ENCODE measurements around the gene ELP2. TPM values are rescaled to one million over a fixed set of nuclear protein-coding genes. Genes with fewer than 3 reads are reported as not detected.

Gene ELP2
- total RNA-seq, 1 experiment from 2014 or later, result 54.2 TPM

- H3F3A ChIP-seq (ENCODE audit: insufficient read depth, low read depth), result no peaks in the 10 kb centered on the region
- TF ChIP-seq CTCF (conservative IDR thresholded peaks at IDR 0.05), result no peak
- TF ChIP-seq EZH2 (IDR thresholded peaks at IDR 0.05; ENCODE audit: low read depth), result no peak
- H3K27me3 ChIP-seq (ENCODE audit: insufficient read depth, low read depth), result no peaks in the 10 kb centered on the region
- no peak overlapping the region for H3K4me3 ChIP-seq
- no peak overlapping the region for H3K4me2 ChIP-seq
- ChIA-PET POLR2A (ENCODE audit: unreplicated experiment) (interaction anchor here (0.6 kb wide), 1 partner anchor 329 kb away, joined by 3 read pairs; no protein-coding TSS in a partner anchor), CTCF (no interaction called here)
- H3K27ac ChIP-seq, result no peak overlapping the region
- peaks cover 27% of the 10 kb centered on the region for H4K20me1 ChIP-seq (ENCODE audit: insufficient read depth)
- H3K79me2 ChIP-seq (ENCODE audit: low read depth), result 0 out of 2 replicates have a peak, but pooled peaks cover 3% of the 10 kb centered on the region
- H2AFZ ChIP-seq, result no peak overlapping the region
- H3K4me1 ChIP-seq (replicated peaks; ENCODE audit: insufficient read depth), result no peaks in the 10 kb centered on the region
- DNase-seq, result no peak
- BruUV-seq (replicated peaks), result no TSS peak
- H3K36me3 ChIP-seq (ENCODE audit: low read depth), result 0 out of 2 replicates have a peak, but pooled peaks cover 3% of the 10 kb centered on the region
- intact Hi-C loops (cut with micrococcal nuclease; ENCODE audit: unreplicated experiment), result no loop called here
- H3K9me2 ChIP-seq (ENCODE audit: insufficient read depth), result no peaks in the 10 kb centered on the region
- no peaks in the 10 kb centered on the region for H3K9me3 ChIP-seq (ENCODE audit: insufficient read depth, low read depth)
These were observed 82.8 kb downstream of the ELP2 start for GRCh38 chr18:36212301-36213171.

- Histone ChIP-seq H3K27me3 (ENCODE audit: insufficient read depth, low read depth) (no peaks in the 10 kb centered on the region), H3K4me2 (no peak overlapping the region), H2AFZ (no peak overlapping the region), H3K27ac (no peak overlapping the region), H3K9me2 (ENCODE audit: insufficient read depth) (no peaks in the 10 kb centered on the region), H3K4me3 (no peak overlapping the region), H3K4me1 (replicated peaks; ENCODE audit: insufficient read depth) (no peaks in the 10 kb centered on the region), H3K79me2 (ENCODE audit: low read depth) (no peaks in the 10 kb centered on the region), H3K36me3 (ENCODE audit: low read depth) (peaks cover 5% of the 10 kb centered on the region; the same call in 1 of the 2 replicates), H3K9me3 (ENCODE audit: insufficient read depth, low read depth) (no peaks in the 10 kb centered on the region), H4K20me1 (ENCODE audit: insufficient read depth) (peaks cover 7% of the 10 kb centered on the region), H3F3A (ENCODE audit: insufficient read depth, low read depth) (no peaks in the 10 kb centered on the region)
- CTCF ChIA-PET, result no interaction called here
- no TSS peak for BruUV-seq (replicated peaks)
- no peak for DNase-seq
- POLR2A ChIA-PET (ENCODE audit: unreplicated experiment), result no interaction called here
- intact Hi-C loops (cut with micrococcal nuclease; ENCODE audit: unreplicated experiment), result no loop called here
- no peak for TF ChIP-seq EZH2 (IDR thresholded peaks at IDR 0.05; ENCODE audit: low read depth)
- no peak for TF ChIP-seq CTCF (conservative IDR thresholded peaks at IDR 0.05)
These were observed 85.1 kb downstream of the ELP2 start for GRCh38 chr18:36214811-36215210.

- no peak for TF ChIP-seq EZH2 (IDR thresholded peaks at IDR 0.05; ENCODE audit: low read depth)
- TF ChIP-seq CTCF (conservative IDR thresholded peaks at IDR 0.05), result no peak
- no peak for DNase-seq
- Histone ChIP-seq H2AFZ (no peak overlapping the region), H3K9me3 (ENCODE audit: insufficient read depth, low read depth) (no peaks in the 10 kb centered on the region), H3K4me1 (replicated peaks; ENCODE audit: insufficient read depth) (no peaks in the 10 kb centered on the region), H3K27me3 (ENCODE audit: insufficient read depth, low read depth) (no peaks in the 10 kb centered on the region), H3K9me2 (ENCODE audit: insufficient read depth) (no peaks in the 10 kb centered on the region), H3K4me2 (no peak overlapping the region), H3K79me2 (ENCODE audit: low read depth) (no peaks in the 10 kb centered on the region), H3K27ac (no peak overlapping the region), H3K4me3 (no peak overlapping the region), H3K36me3 (ENCODE audit: low read depth) (peaks cover 5% of the 10 kb centered on the region; the same call in 1 of the 2 replicates), H3F3A (ENCODE audit: insufficient read depth, low read depth) (no peaks in the 10 kb centered on the region), H4K20me1 (ENCODE audit: insufficient read depth) (no peaks in the 10 kb centered on the region; the same call in none of the 2 replicates)
- intact Hi-C loops (cut with micrococcal nuclease; ENCODE audit: unreplicated experiment), result no loop called here
- ChIA-PET POLR2A (ENCODE audit: unreplicated experiment) (no interaction called here), CTCF (no interaction called here)
- BruUV-seq (replicated peaks), result no TSS peak
These were observed 85.9 kb downstream of the ELP2 start for GRCh38 chr18:36215577-36215976.
